Activated CD8-positive, alpha-beta T cell treated with anti-CD3 and anti-CD28 coated beads for 36 hours (primary cell): ENCODE measurements around the gene ADARB1. TPM values are rescaled to one million over a fixed set of nuclear protein-coding genes. Genes with fewer than 3 reads are reported as not detected.
"Not testable (repeated sequence)": the region's sequence is repeated elsewhere in the genome, so short reads cannot be mapped to it uniquely, and the experiment has no call there.

Source experiments
- ATAC-seq: fragments of 200-7000 bp; cut with Tn5 transposase; one replicate; pipeline ENCODE4 v1.10.0; 2021; ENCODE audit warnings: mild to moderate bottlenecking, moderate library complexity
- CTCF ChIA-PET: fragments of 350-600 bp; sonication (Branson Sonifier 250); formaldehyde crosslinking; loops from one replicate; lab custom pipeline; 2021; ENCODE audit warnings: antibody characterized with exemption; lab: Charles Lee
- POLR2A ChIA-PET: fragments of 350-600 bp; sonication (Branson Sonifier 250); formaldehyde crosslinking; loops from one replicate; lab custom pipeline; 2021; ENCODE audit warnings: antibody characterized with exemption; lab: Charles Lee
- DNase-seq: peaks from one replicate; pipeline ENCODE4 v3.0.0-alpha.2; 2020
- H3K27ac Mint-ChIP-seq: one replicate; pipeline ENCODE4 v1.8.0; 2021; ENCODE audit warnings: mild to moderate bottlenecking, mixed read lengths
- H3K27me3 Mint-ChIP-seq: one replicate; pipeline ENCODE4 v1.8.0; 2021; ENCODE audit warnings: mixed read lengths
- H3K36me3 Mint-ChIP-seq: one replicate; pipeline ENCODE4 v1.8.0; 2021; ENCODE audit warnings: low read depth, mixed read lengths
- H3K4me1 Mint-ChIP-seq: one replicate; pipeline ENCODE4 v1.8.0; 2021; ENCODE audit warnings: low read depth, mixed read lengths
- H3K4me3 Mint-ChIP-seq: one replicate; pipeline ENCODE4 v1.8.0; 2021; ENCODE audit warnings: mild to moderate bottlenecking, moderate library complexity, mixed read lengths
- H3K9me3 Mint-ChIP-seq: one replicate; pipeline ENCODE4 v1.8.0; 2021; ENCODE audit warnings: mixed read lengths
- CTCF ChIP-seq: fragments of 200-600 bp; IDR thresholded peaks from one replicate; pipeline ENCODE4 v1.8.0; 2022; ENCODE audit warnings: antibody characterized with exemption, mild to moderate bottlenecking
- intact Hi-C: fragments of 100-400 bp; cut with micrococcal nuclease; formaldehyde crosslinking; loops from one replicate; pipeline ENCODE4 v1.10.0; 2022
- total RNA-seq, 2 experiments: library from RNA; stranded (reverse); gene quantifications; one replicate each; pipeline ENCODE4 v1.2.3, GENCODE V29; 2021

Gene ADARB1
- total RNA-seq, 2 experiments from 2014 or later, result 36.2 to 37.1 TPM

GRCh38 chr21:45132841-45133573 lies 58.6 kb downstream of the ADARB1 start:
- ATAC-seq, result no peak
- ChIA-PET POLR2A (no interaction called here), CTCF (interaction anchor here (9.1 kb wide), 1 partner anchor 186 kb away, joined by 170 read pairs; the partner anchor contains the start of gene SLX9)
- peaks cover 5% of the 10 kb centered on the region for H3K36me3 Mint-ChIP-seq
- TF ChIP-seq CTCF, result no peak
- H3K9me3 Mint-ChIP-seq, result no peaks in the 10 kb centered on the region
- peaks cover 26% of the 10 kb centered on the region for H3K4me1 Mint-ChIP-seq
- intact Hi-C loops, result loop anchor here (10.0 kb wide), 1 partner anchor 58 kb away; the partner anchor contains the start of gene ADARB1
- no peak overlapping the region for H3K4me3 Mint-ChIP-seq
- no peak for DNase-seq
- no peaks in the 10 kb centered on the region for H3K27me3 Mint-ChIP-seq
- no peak overlapping the region for H3K27ac Mint-ChIP-seq

DNA sequence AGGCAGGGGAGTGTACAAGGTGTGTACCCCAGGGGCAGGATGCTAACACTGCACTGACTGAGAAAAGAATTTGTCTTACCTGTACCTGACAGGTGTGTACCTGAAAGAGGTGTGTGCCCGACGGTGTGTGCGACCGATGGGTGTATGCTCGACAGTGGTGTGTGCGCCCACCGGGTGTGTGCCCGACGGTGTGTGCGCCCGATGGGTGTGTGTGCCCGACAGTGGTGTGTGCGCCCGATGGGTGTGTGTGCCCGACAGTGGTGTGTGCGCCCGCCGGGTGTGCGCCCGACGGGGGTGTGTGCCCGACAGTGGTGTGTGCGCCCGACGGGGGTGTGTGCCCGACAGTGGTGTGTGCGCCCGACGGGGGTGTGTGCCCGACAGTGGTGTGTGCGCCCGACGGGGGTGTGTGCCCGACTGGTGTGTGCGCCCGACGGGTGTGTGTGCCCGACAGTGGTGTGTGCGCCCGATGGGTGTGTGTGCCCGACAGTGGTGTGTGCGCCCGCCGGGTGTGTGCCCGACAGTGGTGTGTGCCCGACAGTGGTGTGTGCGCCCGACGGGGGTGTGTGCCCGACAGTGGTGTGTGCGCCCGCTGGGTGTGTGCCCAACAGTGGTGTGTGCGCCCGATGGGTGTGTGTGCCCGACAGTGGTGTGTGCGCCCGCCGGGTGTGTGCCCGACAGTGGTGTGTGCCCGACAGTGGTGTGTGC lies 59.3 kb downstream of the ADARB1 start:
- ATAC-seq, H3K27me3 Mint-ChIP-seq, H3K36me3 Mint-ChIP-seq, POLR2A ChIA-PET, DNase-seq, H3K4me3 Mint-ChIP-seq, H3K27ac Mint-ChIP-seq, H3K9me3 Mint-ChIP-seq, CTCF ChIA-PET: not testable (repeated sequence)
- intact Hi-C loops, result loop anchor here (10.0 kb wide), 1 partner anchor 59 kb away; the partner anchor contains the start of gene ADARB1
- peaks cover 20% of the 10 kb centered on the region for H3K4me1 Mint-ChIP-seq

GRCh38 chr21:45134279-45135076 lies 60.1 kb downstream of the ADARB1 start:
- DNase-seq (no peak), ATAC-seq (no peak)
- Mint-ChIP-seq H3K4me1 (peaks cover 16% of the 10 kb centered on the region), H3K36me3 (peaks cover 5% of the 10 kb centered on the region), H3K9me3 (no peaks in the 10 kb centered on the region), H3K27ac (no peak overlapping the region), H3K4me3 (no peak overlapping the region), H3K27me3 (no peaks in the 10 kb centered on the region)
- CTCF ChIA-PET, result no interaction called here
- no peak for TF ChIP-seq CTCF
- intact Hi-C loops, result loop anchor here (5.0 to 10.0 kb wide), 2 partner anchors 60 to 187 kb away; partner anchors contain the start of gene ADARB1
- POLR2A ChIA-PET, result no interaction called here

GRCh38 chr21:45135122-45135521 lies 60.7 kb downstream of the ADARB1 start:
- H3K36me3 Mint-ChIP-seq, result peaks cover 5% of the 10 kb centered on the region
- no peak for DNase-seq
- TF ChIP-seq CTCF, result no peak
- no peak overlapping the region for H3K27ac Mint-ChIP-seq
- no peaks in the 10 kb centered on the region for H3K27me3 Mint-ChIP-seq
- ChIA-PET CTCF (interaction anchor here (8.1 kb wide), 1 partner anchor 7 kb away, joined by 152 read pairs; no protein-coding TSS in a partner anchor), POLR2A (interaction anchor here (1.1 kb wide), 1 partner anchor 94 kb away, joined by 5 read pairs; no protein-coding TSS in a partner anchor)
- no peak overlapping the region for H3K4me3 Mint-ChIP-seq
- intact Hi-C loops, result loop anchor here (5.0 to 10.0 kb wide), 2 partner anchors 60 to 188 kb away; partner anchors contain the start of gene ADARB1
- ATAC-seq, result no peak
- peaks cover 10% of the 10 kb centered on the region for H3K4me1 Mint-ChIP-seq
- H3K9me3 Mint-ChIP-seq, result no peaks in the 10 kb centered on the region

- no peak for ATAC-seq
- intact Hi-C loops, result loop anchor here (5.0 to 10.0 kb wide), 2 partner anchors 61 to 189 kb away; partner anchors contain the start of gene ADARB1
- H3K4me3 Mint-ChIP-seq, result no peak overlapping the region
- H3K9me3 Mint-ChIP-seq, result no peaks in the 10 kb centered on the region
- POLR2A ChIA-PET, result interaction anchor here (1.1 kb wide), 1 partner anchor 93 kb away, joined by 5 read pairs; no protein-coding TSS in a partner anchor
- DNase-seq, result no peak
- H3K36me3 Mint-ChIP-seq, result peaks cover 5% of the 10 kb centered on the region
- H3K4me1 Mint-ChIP-seq, result peaks cover 5% of the 10 kb centered on the region
- CTCF ChIA-PET, result interaction anchor here (1.0 to 8.1 kb wide), 14 partner anchors 8 to 336 kb away, joined by 3 to 158 read pairs (median 22); partner anchors contain the start of gene SLX9
- H3K27ac Mint-ChIP-seq, result no peak overlapping the region
- no peaks in the 10 kb centered on the region for H3K27me3 Mint-ChIP-seq
- TF ChIP-seq CTCF, result no peak
Observed at GRCh38 chr21:45135868-45136267, 61.5 kb downstream of the ADARB1 start.
